Thoracic aorta (tissue), 2 donors: ENCODE measurements around the gene TM4SF1. TPM values are rescaled to one million over a fixed set of nuclear protein-coding genes. Genes with fewer than 3 reads are reported as not detected.
A peak's percentile ranks its signal among the peaks of the same experiment; 100 is the strongest.

Experiments used
- ATAC-seq: fragments of 150-250 bp; one replicate; pipeline ENCODE4 v1.8.0; 2017; ENCODE audit warnings: low read depth; ENCODE audit not compliant: insufficient number of reproducible peaks, low FRiP score
- DNase-seq: peaks from one replicate; pipeline ENCODE4 v3.0.0-alpha.2; 2020; ENCODE audit warnings: low spot score
- H3K27ac ChIP-seq, 2 donors: fragments of 200-600 bp; sonication (generic); 1 replicate in 1 of 2; 2 replicates in 1 of 2; pipeline ENCODE4 v1.5.1; 2016; ENCODE audit warnings: mild to moderate bottlenecking in 2 of 2, moderate library complexity in 2 of 2
- H3K27me3 ChIP-seq: fragments of 200-600 bp; sonication (generic); replicated peaks from 2 replicates; pipeline ENCODE4 v1.6.0; 2016; ENCODE audit warnings: mild to moderate bottlenecking; ENCODE audit not compliant: insufficient read depth
- H3K36me3 ChIP-seq: fragments of 200-600 bp; sonication (generic); one replicate; pipeline ENCODE4 v1.5.1; 2016
- H3K4me1 ChIP-seq, 2 donors: fragments of 200-600 bp; sonication (generic); 1 replicate in 1 of 2; 2 replicates in 1 of 2; pipeline versions ENCODE4 v1.5.1 to v1.6.0; 2016; ENCODE audit warnings: low read depth in 2 of 2, mild to moderate bottlenecking in 1 of 2; ENCODE audit not compliant: control insufficient read depth in 1 of 2
- H3K4me3 ChIP-seq: fragments of 200-600 bp; sonication (generic); 2 replicates; pipeline ENCODE4 v1.5.1; 2016; ENCODE audit warnings: mild to moderate bottlenecking
- H3K9me3 ChIP-seq: fragments of 200-600 bp; sonication (generic); 2 replicates; pipeline ENCODE4 v1.5.1; 2016
- CTCF ChIP-seq: fragments of 200-600 bp; sonication (generic); IDR thresholded peaks from one replicate; pipeline ENCODE4 v1.5.1; 2019; ENCODE audit warnings: antibody characterized with exemption
- total RNA-seq, 2 donors: library from RNA; depleted of rRNA; stranded (reverse); fragments of >200 nt; gene quantifications; one replicate each; pipeline versions ENCODE4 v1.1.0 to v1.2.3, GENCODE V29; 2016

TM4SF1 gene
- total RNA-seq, 2 donors from 2014 or later, result 227 to 342 TPM

GRCh38 chr3:149332771-149333170 is 44.7 kb downstream of the TM4SF1 start:
- H3K27me3 ChIP-seq, result no peaks in the 10 kb centered on the region
- DNase-seq (no peak), ATAC-seq (no peak)
- no peaks in the 10 kb centered on the region for H3K9me3 ChIP-seq
- TF ChIP-seq CTCF, result no peak
- H3K4me1 ChIP-seq, result peaks cover 11 to 34% of the 10 kb centered on the region in 2 donors
- no peak overlapping the region for H3K4me3 ChIP-seq
- H3K36me3 ChIP-seq, result no peaks in the 10 kb centered on the region
- peak overlapping the region in 1 of 2 donors; percentile 15 for H3K27ac ChIP-seq

- H3K4me1 ChIP-seq, result peaks cover 11 to 34% of the 10 kb centered on the region in 2 donors
- no peak overlapping the region for H3K4me3 ChIP-seq
- H3K36me3 ChIP-seq, result no peaks in the 10 kb centered on the region
- no peak for DNase-seq
- H3K27ac ChIP-seq, result peak overlapping the region in 1 of 2 donors; percentile 15
- no peak for ATAC-seq
- TF ChIP-seq CTCF, result no peak
- no peaks in the 10 kb centered on the region for H3K9me3 ChIP-seq
- H3K27me3 ChIP-seq, result no peaks in the 10 kb centered on the region
These were observed 45.2 kb downstream of the TM4SF1 start for GRCh38 chr3:149332227-149332765.

- no peak overlapping the region for H3K4me3 ChIP-seq
- peaks cover 8 to 25% of the 10 kb centered on the region in 2 donors for H3K4me1 ChIP-seq
- no peak for DNase-seq
- no peak overlapping the region for H3K27ac ChIP-seq
- no peaks in the 10 kb centered on the region for H3K36me3 ChIP-seq
- no peaks in the 10 kb centered on the region for H3K9me3 ChIP-seq
- no peaks in the 10 kb centered on the region for H3K27me3 ChIP-seq
- no peak for TF ChIP-seq CTCF
- ATAC-seq, result no peak
These were observed 46.1 kb downstream of the TM4SF1 start for GRCh38 chr3:149331396-149331795.

GRCh38 chr3:149330609-149331331 is 46.7 kb downstream of the TM4SF1 start:
- Histone ChIP-seq H3K36me3 (no peaks in the 10 kb centered on the region), H3K4me1 (peaks cover 6 to 24% of the 10 kb centered on the region in 2 donors), H3K27ac (no peak overlapping the region), H3K4me3 (no peak overlapping the region), H3K9me3 (no peaks in the 10 kb centered on the region), H3K27me3 (no peaks in the 10 kb centered on the region)
- no peak for DNase-seq
- ATAC-seq, result no peak
- no peak for TF ChIP-seq CTCF

GRCh38 chr3:149327156-149327555 is 50.3 kb downstream of the TM4SF1 start:
- Histone ChIP-seq H3K4me3 (no peak overlapping the region), H3K9me3 (no peaks in the 10 kb centered on the region), H3K4me1 (peaks cover 0 to 1% of the 10 kb centered on the region in 2 donors), H3K27me3 (no peaks in the 10 kb centered on the region), H3K36me3 (no peaks in the 10 kb centered on the region), H3K27ac (no peak overlapping the region)
- ATAC-seq (no peak), DNase-seq (no peak)
- no peak for TF ChIP-seq CTCF
